Astrocyte of the cerebellum (primary cell): ENCODE data around the gene DUSP21.

ENCODE experiments used
- DNase-seq: peaks from one replicate; pipeline ENCODE4 v3.0.0-alpha.2; 2011; ENCODE audit warnings: low read depth
- H3K4me3 ChIP-seq: 2 replicates; pipeline ENCODE4 v1.5.1; 2011; ENCODE audit warnings: mild to moderate bottlenecking, low read depth, low read length, moderate library complexity
- CTCF ChIP-seq: IDR thresholded peaks from 2 replicates; pipeline ENCODE4 v1.5.1; 2012; ENCODE audit warnings: low read length, low read depth, moderate library complexity, mild to moderate bottlenecking; ENCODE audit errors: missing control alignments
- in situ Hi-C: cut with HindIII; loops from 2 replicates; pipeline ENCODE4 v1.10.0; 2017; ENCODE audit warnings: low sequenced_read_pairs

DUSP21 gene

DNA sequence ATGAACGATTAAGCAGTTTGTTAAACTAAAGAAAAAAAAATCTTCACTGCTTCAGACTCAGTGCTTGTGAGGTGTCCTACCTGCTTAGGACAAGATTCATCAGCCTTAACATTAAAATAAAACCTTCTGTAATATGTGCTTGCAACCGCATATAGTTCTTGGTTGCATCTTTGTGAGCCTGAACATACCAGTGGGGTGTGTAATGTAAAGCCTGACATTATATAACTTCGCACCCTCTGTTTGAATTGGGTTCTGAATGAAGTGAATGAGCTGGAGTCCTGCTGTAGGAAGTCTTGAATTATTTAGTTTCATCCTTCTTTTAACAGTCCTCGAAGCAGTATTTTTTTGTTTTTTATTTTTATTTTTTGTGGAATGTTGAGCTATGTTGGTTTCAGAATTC lies 32.3 kb downstream of the DUSP21 start:
- TF ChIP-seq CTCF: no peak
- no peak for DNase-seq

GRCh38 chrX:44876767-44877166 lies 32.9 kb downstream of the DUSP21 start:
- no peak for DNase-seq
- H3K4me3 ChIP-seq: no peak overlapping the region
- in situ Hi-C loops: no loop called here
- TF ChIP-seq CTCF: no peak

More for the DNA sequence above, 32.3 kb downstream of the DUSP21 start:
- H3K4me3 ChIP-seq: peak overlapping the region; percentile 61
- in situ Hi-C loops: no loop called here

GRCh38 chrX:44878780-44879179 lies 35.0 kb downstream of the DUSP21 start:
- no peak for TF ChIP-seq CTCF
- no peak overlapping the region for H3K4me3 ChIP-seq
- no peak for DNase-seq
- in situ Hi-C loops: no loop called here

GRCh38 chrX:44881549-44881948 lies 37.7 kb downstream of the DUSP21 start:
- H3K4me3 ChIP-seq: no peak overlapping the region
- no peak for DNase-seq
- no peak for TF ChIP-seq CTCF
- in situ Hi-C loops: no loop called here

GRCh38 chrX:44882635-44883034 lies 38.8 kb downstream of the DUSP21 start:
- no peak overlapping the region for H3K4me3 ChIP-seq
- no peak for TF ChIP-seq CTCF
- no peak for DNase-seq
- in situ Hi-C loops: no loop called here

GRCh38 chrX:44884944-44885343 lies 41.1 kb downstream of the DUSP21 start:
- DNase-seq: no peak
- in situ Hi-C loops: no loop called here
- no peak for TF ChIP-seq CTCF
- H3K4me3 ChIP-seq: no peak overlapping the region

DNA sequence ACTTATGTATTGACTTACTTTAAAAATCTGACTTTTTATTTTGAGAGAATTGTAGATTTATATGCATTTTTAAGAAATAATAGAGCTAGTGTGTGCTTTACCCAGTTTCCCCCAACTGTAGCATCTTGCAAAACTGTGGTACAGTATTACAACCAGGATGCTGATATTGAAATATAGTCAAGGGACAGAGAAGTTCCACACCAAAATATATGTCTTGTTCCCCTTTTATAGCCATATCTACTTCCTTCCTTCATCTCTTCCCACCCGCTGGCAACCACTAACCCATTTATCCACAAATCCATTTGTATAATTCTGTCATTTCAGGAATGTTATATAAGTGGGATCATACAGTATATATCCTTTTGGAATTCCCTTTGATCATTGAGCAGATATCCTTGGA lies 46.0 kb downstream of the DUSP21 start:
- TF ChIP-seq CTCF: no peak
- in situ Hi-C loops: no loop called here
- H3K4me3 ChIP-seq: no peak overlapping the region
- no peak for DNase-seq
